Keratinocyte (primary cell): ENCODE data around the gene IGF1R.

ENCODE experiments used
- CTCF ChIP-seq, 3 experiments: IDR thresholded peaks in 1 of 3; conservative IDR thresholded peaks in 1 of 3; optimal IDR thresholded peaks in 1 of 3; 2 replicates in 2 of 3; 3 replicates in 1 of 3; pipeline versions ENCODE3 to v1.5.1; 2011; ENCODE audit warnings: low read length in 3 of 3, mild to moderate bottlenecking in 3 of 3, moderate library complexity in 2 of 3, control low read depth in 1 of 3, inconsistent platforms in 1 of 3; ENCODE audit not compliant: insufficient read depth in 2 of 3; ENCODE audit errors: extremely low read depth in 1 of 3
- EZH2 ChIP-seq: IDR thresholded peaks from one replicate; pipeline ENCODE4 v1.6.1; 2012; ENCODE audit warnings: inconsistent platforms, mild to moderate bottlenecking, low read length, moderate library complexity

GRCh38 chr15:98798375-98798893 lies 150.1 kb downstream of the IGF1R start:
- TF ChIP-seq CTCF (optimal IDR thresholded peaks at IDR 0.05 in 1 of 3, IDR thresholded peaks at IDR 0.05 in 1 of 3, conservative IDR thresholded peaks at IDR 0.05 in 1 of 3; ENCODE audit: extremely low read depth in 1 of 3, insufficient read depth in 2 of 3, low read length in 3 of 3) = no peak
- TF ChIP-seq EZH2 = no peak
